NCI-H526 (cell line): ENCODE data around the gene PTPN1.
"Not testable (repeated sequence)": the region's sequence is repeated elsewhere in the genome, so short reads cannot be mapped to it uniquely, and the experiment has no call there.

Experiments used
- DNase-seq, 2 experiments: peaks; one replicate each; lab custom pipeline; 2025; lab: John Stamatoyannopoulos, UW

The PTPN1 gene

DNA sequence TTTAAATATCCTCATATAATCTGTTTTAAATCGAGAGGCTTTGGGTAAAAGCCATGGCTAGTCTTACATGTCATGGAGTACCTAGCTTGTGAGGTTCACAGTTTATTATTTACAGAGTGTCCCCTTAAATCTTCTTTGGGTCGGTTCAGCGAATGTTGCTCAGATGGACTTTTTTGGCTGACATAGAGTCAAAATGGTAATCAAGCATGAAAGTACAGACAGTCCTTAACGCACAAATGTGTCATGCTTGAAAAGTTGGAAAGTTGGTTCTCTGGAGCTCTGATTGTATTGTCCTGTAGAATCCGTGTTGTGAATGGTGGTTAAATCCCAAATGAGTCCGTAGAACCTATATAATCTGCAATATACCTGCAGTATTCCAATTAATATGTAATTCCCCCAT is 22.0 kb downstream of the PTPN1 start:
- DNase-seq, result no peak

DNA sequence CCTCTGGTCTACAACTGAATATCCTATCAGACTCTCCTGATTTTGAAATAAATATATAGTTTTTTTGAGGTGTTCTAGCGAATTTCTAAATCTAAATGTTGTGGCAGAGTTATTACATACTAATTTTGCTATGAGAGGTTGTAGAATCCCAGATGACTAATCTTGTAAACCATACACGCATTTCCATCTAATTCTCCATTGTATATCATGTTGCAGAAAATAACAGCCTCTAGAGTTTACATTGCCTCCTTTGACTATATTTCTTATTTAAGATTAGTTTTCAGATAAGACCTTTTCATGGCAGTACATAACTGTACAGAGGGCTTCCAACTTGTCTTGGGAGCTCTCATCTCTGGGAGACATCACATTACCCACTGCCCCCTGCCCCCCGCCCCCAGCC is 22.9 kb downstream of the PTPN1 start:
- no peak for DNase-seq

DNA sequence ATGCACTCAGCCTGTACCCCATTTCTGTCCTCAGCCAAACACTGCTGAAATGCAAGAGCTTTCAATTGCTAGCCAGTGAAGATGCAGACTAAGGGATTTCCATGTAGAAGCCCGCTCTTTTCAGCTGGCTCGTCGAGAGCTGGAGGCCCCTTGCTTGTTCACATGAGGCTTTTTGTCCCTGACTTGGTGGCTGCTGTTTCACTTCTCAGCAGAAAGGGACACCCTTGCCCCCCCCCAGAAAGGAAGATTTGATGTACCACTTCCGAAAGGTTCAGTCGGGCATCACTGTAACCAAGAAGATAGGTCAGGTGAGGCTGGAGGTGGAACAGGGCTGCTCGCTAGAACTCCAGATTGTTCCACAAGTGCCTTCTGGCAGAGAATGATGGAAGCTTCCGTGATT is 23.3 kb downstream of the PTPN1 start:
- DNase-seq, result no peak

DNA sequence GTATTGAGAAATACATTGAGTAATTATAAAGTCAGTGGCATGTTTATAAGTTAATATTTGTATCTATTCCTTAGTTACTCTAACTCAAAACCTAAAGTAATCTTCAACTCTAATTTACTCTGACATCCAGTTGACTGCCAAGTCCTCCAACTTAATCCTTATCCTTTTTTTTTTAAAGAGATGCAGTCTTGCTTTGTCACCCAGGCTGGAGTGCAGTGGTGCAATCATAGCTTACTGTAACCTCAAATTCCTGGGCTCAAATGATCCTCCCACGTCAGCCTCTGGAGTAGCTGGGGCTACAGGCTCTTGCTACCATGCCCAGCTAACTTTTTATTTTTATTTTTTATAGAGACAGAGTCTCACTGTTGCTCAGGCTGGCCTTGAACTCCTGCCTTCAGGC is 24.4 kb downstream of the PTPN1 start:
- DNase-seq, result no peak

DNA sequence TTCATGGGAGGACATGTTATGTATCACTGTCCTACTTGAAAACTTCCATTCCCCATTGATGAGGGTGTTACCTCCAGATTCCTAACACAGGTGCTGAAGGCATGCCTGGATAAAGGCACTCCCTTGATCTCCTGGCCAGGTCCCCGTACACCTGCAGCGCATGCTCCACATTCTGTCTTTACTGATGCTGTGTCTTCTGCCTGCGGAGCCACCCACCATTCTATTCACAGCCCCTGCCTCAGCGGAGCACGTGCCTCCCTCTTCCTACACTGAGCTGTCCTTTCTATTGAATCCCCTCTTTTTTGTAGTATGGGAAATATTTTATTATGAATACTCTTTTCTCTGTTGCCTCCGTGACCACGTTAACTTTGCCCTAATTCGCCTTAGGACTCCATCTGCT is 25.0 kb downstream of the PTPN1 start:
- DNase-seq, result no peak

DNA sequence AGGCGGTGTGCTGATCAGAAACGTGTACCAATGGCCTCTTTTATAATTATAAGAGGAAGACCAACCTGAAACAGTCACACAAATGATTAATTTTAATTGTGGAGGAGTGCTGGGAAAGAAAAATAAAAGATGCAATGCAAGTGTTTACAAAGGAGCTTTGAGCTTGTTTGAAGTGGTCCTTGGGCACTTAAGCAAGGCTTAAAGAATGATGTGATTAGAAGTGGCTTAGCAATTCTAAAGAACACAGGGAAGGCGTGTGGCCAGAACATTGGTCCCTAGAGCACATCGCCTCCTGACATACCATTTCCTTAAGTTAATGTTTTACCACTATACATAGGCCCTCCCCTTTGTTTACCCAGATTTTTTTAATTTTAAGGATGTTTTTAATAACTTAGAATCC is 26.1 kb downstream of the PTPN1 start:
- DNase-seq, result no peak

DNA sequence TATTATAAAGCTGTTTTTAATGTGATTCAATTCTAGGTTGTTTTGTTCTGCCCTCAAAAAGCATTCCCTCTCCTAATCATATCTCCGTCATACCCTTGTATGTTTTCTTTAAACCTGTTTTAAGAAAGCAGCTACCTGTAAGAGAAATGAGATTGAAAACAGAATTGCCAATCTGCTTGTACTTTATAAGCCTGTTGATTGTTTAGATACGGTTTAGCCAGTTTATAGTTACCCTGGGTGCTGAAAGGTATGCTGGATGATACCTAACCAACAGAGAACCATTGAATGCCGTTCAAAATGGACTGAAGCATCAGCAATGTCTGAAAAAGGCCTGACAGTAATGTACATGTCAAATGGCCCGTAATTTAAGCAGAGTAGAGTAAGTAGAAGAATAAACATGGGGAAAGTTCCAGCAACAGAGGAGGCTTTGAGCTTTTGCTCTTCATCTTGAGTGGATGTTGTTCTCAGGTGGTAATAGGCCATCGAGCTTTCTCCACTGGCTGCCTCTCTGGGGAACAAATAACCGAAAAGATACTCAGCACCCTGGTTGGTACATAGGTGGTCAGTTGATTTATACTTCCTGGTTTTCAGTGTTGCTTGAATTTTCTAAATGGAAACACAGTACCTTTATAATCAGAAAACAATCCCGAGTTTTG is 27.5 kb downstream of the PTPN1 start:
- DNase-seq, result no peak

DNA sequence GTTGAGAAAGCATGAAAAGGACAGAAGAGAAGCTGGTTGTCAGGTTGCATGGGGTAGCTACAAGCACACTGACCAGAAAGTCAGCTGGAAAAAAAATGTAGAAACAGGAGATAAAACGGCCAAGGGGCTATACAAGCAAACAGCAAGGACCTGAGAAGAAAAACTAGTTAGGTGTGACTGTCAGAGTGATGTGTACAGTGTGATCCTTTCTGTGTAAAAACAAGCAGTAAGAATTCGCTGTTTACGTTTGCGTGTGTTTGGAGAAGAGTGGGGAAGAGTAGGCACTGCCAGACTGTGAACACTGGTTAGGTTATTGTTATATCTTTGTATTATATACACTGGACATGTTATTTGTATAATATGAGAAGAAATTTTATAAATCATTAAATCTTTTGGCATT is 28.1 kb downstream of the PTPN1 start:
- DNase-seq, result no peak

DNA sequence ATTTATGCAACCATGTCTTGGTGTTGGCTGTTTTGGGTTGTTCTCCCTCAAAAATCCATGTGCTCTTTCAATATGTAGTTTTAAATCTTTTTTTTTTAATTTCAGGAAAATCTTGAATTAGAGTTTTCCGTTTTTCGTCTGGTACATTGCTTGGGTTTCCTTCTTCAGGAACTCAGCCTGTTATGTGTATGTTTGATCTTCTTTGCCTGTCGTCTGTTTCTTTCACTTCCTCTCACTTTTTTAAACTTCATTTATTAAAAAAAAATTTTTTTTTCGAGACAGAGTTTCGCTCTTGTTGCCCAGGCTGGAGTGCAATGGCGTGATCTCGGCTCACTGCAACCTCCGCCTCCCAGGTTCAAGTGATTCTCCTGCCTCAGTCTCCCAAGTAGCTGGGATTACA is 29.6 kb downstream of the PTPN1 start:
- not testable (repeated sequence) for DNase-seq

DNA sequence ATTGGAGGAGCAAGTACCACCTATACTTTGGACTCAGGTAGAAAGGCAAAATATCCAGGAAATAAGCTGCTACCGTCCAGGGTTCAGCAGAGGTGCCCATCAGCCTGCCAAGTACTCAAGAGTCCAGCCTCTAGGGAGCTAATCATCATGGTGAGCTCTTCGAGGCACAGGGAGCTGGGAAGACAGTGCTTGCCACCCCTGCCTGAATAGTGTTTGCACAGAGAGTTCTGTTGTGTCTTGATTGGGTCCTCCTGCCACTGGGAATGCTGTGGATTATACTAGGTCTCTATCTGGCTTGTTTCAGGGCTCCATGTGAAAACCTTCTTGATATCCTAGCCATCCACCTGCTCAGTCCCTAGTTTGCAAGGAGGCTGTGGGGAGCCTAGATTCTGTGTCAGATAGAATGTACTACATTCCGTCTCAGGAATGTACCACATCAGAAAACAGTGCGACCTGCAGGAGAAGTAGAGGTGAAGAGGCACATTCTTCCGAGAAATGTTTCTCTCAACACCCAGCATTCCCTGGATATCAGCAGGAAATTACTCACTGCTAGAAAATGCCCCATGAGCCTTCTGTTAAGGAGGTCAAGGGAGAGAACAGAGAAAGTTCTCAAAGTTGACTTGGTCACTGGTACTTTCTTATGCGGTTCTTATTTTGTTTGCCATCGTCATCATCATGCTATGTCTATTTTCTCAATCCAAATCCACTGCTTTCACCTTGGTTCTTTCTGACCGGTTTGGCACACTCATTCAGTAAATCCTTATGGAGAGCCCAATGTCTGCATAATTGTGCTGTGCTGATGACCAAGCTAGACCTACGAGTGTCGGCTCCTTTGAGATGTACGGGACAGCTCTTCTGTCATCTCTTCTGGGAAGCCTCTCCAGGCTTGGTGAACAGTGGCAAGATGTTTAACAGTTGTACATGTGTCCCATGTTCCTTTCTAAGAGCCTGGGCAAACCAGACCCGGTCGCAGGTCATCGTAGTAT is 30.7 kb downstream of the PTPN1 start:
- DNase-seq, result no peak

DNA sequence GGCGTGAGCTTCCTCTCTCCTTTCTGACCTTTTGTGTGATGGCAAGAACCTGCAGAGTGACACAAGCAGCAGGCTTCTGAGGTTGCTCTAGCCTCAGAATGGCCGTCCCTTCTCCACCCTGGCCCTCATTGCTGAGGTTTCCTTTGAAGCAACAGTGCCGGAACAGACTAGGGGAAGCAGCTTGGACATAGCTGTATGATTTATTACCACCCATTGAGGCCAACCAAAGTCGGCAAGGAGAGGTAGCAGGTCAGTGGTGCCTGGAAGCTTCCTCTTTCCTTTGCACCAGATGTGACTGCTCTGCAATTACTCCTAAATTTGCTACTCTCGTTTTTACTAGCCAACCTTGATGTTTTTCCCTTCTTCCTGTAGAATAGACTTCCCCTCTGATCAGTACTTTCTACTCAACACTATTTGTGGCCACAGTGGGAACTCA is 31.4 kb downstream of the PTPN1 start:
- no peak for DNase-seq

DNA sequence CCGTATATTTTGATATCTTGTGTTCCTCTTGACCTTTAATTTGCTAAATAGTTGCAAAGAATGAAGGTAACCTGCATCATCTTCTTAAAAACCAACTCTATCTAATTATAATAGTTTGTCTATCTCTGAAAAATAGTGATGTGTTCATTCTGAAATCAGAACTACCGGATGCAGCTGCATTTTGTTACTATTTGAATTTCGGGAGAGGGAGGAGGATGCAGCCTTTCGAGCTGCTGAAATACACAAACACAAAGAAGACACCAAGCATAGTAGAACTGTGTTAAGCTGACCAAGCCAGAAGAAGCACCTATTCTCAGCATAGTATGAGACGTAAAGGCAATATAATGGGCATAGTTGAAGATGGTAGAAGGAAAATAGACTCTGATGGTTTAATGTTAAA is 33.1 kb downstream of the PTPN1 start:
- DNase-seq, result no peak

DNA sequence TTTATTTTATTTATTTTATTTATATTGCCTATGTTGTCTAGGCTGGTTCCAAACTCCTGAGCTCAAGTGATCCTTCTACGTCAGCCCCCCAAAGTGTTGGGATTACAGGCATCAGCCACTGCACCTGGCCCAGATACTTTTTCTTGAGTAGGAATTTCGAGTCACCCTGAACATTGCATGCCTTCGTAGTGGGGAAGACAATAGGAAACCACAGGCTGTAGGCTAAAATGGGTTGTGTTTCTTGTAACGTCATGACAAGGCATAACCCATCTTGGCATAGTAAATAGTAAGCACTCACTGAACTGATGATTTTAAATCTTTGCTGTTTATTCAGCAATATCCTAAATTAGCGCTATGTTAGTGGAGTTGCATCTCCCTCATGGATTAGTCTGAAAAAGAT is 34.9 kb downstream of the PTPN1 start:
- DNase-seq, result no peak

DNA sequence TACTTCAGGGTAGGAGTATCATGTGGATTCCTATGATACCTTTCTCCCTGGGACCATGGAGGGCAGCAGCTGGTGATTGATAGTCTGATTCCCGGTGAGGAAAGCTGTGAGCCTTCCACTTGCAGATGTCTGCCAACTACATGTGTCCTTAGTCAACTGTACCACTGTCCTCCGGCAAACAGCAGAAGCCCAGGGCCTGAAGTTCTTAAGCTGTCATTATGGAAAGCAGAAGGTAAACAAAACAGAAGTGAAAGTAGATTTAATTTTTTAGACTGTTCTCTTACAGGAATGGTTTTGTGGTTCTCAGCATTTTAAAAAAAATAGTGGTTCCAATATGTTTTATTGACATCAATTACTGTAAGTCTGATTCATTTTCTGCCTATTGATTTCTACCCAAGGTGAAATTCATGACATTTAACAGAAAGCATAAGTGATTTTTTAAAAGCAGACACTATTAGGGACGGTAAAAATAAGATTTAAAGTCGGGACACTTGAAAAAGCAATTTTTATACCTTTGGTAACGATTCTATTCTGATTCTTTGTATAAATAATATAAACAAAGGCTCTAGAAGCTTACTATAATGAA is 36.6 kb downstream of the PTPN1 start:
- peak in 1 of 2 experiments; percentile 22 for DNase-seq

DNA sequence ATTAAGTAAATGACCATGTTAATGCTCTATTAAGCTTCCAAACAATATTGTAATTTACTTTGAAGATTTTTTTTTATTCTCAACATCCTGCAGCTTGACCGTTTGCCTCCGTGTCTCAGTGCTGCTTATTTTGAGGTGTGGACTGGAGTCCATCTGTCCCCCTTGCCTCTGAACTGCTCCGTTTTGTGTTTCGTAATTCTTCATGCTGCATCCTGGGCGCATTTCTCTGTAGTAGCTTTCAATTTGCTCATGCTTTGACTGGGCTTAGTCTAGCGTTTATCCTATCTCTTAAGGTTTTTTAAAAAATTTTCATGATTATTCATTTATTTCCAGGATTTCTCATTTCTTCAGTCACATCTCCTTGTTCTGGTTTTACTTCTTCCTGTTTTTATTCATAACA is 37.8 kb downstream of the PTPN1 start:
- no peak for DNase-seq

DNA sequence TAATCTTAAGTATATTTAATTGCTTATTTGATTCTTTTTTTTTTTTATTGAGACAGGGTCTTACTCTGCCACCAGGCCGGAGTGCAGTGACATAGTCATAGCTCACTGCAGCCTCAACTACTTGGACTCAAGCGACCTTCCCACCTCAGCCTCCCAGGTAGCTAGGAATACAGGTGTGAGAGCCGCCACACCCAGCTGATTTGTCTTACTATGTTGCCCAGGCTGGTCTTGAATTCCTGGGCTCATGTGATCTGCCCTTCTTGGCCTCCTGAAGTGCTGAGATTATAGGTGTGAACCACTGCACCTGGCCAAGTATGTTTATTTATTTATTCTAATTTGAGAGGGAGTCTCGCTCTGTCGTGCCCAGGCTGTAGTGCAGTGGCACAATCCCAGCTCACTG is 38.2 kb downstream of the PTPN1 start:
- no peak for DNase-seq

DNA sequence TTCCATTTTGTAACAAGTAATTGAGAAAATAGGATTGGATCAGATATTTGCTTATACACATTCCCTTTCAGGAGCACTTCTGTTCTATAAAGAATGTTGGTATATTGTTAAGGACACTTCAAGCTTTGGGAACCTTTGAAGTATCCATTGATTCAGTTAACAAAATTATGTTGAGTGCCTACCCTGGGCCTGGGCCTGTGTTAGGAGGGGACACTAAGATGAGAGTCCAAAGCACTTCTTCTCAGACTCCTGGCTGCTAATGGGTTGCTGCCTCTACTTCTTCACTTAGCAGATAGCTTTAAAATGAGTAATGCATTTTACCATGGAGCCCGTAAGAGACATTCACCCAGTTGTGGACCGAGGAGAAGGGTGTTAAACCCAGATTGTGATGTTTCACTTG is 40.3 kb downstream of the PTPN1 start:
- DNase-seq, result no peak

DNA sequence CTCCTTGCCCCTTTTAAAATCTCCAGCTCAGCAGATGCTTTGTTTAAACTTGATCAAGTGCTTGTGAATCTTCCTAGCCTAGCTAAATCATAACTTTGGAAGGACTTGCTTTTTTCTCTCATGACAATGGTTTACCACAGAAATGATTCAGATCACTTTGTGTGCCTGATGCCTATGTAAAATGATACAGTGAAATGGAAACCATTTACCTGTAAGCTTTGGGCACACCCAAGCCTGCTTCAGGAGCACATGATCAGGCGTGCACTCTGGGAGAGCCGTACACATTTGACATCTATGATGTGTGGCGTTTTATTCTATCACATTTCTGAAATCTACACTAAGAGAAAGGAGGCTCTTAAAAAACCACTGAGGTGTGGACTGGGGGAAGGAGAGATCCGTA is 41.1 kb downstream of the PTPN1 start:
- peak in 1 of 2 experiments; percentile 18 for DNase-seq

DNA sequence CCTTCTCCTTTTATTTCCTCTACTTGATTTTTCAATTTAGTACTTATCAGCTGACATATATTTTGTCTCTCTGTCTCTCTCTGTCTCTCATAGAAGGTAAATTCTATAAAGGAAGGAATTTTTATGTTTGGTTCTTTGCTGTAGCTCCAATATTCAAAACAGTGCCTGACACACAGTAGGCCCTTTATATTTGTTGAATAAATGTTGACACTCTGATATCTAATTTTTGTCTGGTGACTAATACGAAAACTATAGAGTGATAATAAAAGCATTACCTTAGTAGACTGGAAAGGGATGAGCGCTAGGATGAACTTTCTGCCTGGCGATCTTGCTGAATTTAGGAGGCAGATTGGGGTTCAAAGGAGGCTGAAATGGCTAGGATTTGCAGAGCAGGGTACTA is 42.8 kb downstream of the PTPN1 start:
- DNase-seq, result no peak

DNA sequence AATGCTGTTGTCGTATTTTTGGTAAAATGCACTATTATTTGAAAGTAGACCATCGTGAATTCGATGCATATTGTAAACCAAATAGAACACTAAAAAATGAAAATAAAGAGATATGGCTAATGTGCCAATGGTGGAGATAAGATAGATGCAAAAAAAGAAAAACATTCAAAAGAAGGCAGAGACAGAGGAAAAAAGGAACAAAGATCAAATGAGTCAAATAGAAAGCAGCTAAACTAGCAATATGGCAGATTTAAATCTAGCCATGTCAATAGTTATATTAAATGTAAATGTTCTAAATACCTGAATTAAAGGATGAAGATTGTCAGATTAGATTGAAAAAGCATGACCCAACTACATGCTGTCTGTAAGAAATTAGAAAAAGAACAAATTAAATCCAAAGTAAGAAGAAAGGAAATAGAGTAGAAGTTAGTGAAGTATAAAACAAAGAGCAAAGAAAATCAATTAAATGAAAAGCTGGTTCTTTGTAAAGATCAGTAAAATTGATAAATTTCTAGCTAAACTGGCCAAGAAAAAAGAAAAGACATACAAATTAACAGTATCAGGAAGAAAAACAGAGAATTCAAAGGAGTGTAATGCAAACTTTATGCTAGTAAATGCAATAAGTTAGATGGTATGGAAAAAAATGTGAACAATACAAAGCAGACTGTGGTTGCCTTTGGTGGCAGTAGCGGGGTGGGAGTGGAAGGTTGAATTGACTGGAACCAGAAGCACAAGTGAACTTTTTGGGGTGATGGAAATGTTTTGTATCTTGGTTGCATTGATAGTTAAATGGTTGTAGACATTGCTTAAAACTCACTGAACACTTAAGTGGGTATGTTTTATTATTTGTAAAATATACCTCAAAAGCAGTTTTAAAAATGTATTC is 44.8 kb downstream of the PTPN1 start:
- no peak for DNase-seq

DNA sequence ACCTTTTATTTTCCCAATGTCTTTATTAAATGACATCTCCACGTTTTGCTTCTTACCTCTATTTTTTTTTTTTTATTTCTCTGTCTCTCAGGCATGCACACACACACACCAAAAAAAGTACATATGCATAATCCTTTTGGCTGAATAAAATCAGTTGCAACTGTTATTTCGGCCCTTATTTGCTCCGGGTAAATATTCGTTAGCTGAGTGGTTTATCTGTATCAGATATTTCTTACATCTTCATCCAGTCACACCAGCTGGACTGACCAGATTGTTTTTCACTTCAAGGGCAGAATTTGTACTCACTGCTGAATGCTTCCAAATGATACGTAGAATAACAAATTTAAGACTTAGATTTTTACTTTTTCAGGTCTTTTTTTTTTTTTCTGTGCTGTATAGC is 45.5 kb downstream of the PTPN1 start:
- DNase-seq, result no peak

DNA sequence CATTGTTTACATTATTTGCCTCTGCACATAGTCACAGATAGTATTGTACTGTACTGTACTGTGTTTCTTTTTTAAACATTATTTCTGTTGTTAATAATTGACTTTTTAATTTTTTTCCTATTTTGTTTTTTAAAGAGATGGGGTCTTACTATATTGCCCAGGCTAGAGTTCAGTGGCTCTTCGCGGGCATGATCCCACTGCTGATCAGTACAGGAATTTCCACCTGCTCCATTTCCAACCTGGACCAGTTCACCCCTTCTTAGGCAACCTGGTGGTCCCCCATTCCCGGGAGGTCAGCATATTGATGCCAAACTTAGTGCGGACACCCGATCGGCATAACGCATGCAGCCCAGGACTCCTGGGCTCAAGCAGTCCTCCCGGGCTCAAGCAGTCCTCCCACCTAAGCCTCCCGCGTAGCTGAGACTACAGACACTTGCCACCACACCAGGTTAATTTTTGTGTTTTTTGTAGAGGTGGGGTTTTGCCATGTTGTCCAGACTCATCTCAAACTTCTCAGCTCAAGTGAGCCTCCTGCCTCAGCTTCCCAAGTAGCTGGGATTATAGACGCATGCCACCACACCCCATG is 47.5 kb downstream of the PTPN1 start:
- no peak for DNase-seq
